ENCODE data around the gene BMI1.
A peak's percentile ranks its signal among the peaks of the same experiment; 100 is the strongest.

Gene BMI1

DNA sequence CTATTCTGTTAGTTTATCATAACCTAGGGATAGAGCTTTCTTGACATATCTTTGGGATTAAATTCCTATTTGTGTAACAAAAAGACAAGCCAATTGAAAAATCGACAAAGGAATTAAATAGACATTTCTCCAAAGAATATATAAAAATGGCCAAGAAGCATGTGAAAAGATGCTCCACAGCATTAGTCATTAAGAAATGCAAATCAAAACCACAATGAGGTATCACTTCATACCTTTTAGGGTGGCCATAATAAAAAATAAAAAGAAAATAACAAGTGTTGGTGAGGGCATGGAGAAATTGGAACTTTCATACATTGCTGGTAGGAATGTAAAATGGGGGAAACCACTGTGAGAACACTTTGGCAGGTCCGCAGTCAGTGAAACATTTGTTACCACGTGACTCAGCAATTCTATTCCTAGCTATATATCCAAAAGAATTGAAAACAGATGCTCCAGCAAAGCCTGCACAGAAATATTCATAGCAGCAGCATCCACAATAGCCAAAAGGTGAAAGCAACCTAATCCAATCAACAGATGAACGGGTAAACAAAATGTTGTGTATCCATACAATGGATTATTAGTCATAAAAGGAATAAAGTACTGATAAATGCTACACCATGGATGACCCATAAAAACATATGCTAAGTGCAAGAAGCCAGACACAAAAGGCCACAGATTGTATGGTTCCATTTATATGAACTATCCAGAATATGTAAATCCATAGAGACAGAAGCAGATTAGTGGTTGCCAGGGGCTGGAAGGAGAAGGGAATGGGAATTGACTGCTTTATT is 44.9 kb downstream of the BMI1 start:
- peaks cover 42% of the 10 kb centered on the region for H3K4me1 Mint-ChIP-seq
- peaks cover 3% of the 10 kb centered on the region for H3K36me3 Mint-ChIP-seq
- H3K27ac Mint-ChIP-seq: peak overlapping the region; percentile 92
- H3K4me3 Mint-ChIP-seq: no peak overlapping the region
- H3K9me3 Mint-ChIP-seq: no peaks in the 10 kb centered on the region
- H3K27me3 Mint-ChIP-seq: peaks cover 3% of the 10 kb centered on the region

DNA sequence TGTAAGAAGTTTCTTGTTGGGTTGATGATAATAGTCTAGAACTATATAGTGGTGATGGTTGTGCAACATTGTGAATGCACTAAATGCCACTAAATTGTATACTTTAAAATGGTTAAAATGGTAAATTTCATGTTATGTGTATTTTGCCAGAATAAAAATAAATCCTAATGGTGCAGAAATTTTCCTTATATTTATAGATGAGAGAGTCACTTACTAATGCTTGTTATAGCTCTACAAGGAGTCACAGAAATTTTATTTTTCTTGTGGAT is 45.5 kb downstream of the BMI1 start:
- Mint-ChIP-seq H3K4me1 (peaks cover 42% of the 10 kb centered on the region), H3K27ac (no peak overlapping the region), H3K27me3 (peaks cover 3% of the 10 kb centered on the region), H3K36me3 (peaks cover 3% of the 10 kb centered on the region), H3K4me3 (no peak overlapping the region), H3K9me3 (no peaks in the 10 kb centered on the region)

DNA sequence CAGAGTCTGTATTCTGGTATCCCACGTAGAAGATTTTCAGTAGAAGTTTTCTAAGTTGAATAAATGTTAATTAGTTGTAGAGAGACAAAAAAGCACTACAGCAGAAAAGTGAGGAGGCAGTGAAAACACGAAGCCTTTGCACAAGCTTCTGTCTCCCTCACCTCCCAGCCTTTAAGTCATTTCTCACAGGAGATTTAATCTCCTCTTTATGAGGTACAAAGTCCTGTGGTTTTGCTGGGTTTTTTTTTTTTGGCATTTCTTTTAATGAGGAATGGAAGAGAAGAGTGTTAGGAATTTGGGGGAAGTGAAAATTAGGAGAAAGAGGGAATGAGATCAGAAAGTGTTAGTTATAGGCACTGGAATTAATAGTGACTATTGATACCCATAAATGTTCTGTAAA is 45.9 kb downstream of the BMI1 start:
- H3K4me3 Mint-ChIP-seq: peak overlapping the region; percentile 23
- H3K27ac Mint-ChIP-seq: peak overlapping the region; percentile 17
- H3K4me1 Mint-ChIP-seq: peaks cover 42% of the 10 kb centered on the region
- H3K27me3 Mint-ChIP-seq: peaks cover 3% of the 10 kb centered on the region
- no peaks in the 10 kb centered on the region for H3K9me3 Mint-ChIP-seq
- H3K36me3 Mint-ChIP-seq: peaks cover 3% of the 10 kb centered on the region

DNA sequence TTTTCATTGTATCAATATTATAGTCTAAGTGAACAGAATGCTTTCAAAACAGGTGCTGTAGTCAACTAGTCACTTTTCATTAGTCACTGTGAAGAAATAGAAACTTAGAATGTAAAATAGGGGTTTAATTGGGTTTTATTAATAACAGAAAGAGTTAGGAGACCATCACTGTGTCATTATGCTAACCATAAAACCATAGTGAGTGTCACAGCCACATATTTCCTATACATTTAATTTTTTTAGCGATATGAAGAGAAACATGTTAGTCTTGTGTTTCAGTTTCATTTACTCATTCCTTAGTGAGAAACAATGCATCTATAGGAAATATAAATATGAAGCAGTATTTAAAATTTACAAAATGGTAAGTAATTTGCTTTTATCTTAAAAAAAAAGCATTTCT is 46.6 kb downstream of the BMI1 start:
- Mint-ChIP-seq H3K9me3 (no peaks in the 10 kb centered on the region), H3K27me3 (peaks cover 3% of the 10 kb centered on the region), H3K4me1 (peaks cover 42% of the 10 kb centered on the region), H3K4me3 (no peak overlapping the region), H3K36me3 (peaks cover 3% of the 10 kb centered on the region), H3K27ac (peak overlapping the region; percentile 3)

DNA sequence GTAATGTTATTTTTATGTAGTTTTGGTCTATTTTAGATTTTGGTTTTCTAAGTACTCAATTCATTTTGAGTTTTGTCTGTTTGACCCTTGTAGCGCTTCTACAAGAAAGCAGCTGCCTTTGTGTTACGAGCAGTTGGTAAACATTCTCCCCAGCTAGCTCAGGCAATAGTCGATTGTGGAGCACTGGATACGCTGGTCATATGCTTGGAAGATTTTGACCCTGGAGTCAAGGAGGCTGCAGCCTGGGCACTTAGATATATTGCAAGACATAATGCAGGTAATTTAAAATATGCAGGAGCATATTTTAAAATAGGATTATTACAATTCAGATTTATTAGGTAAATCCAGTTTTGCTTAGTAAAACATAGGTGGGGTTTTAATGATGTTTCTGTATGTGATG is 47.5 kb downstream of the BMI1 start:
- H3K36me3 Mint-ChIP-seq: peaks cover 4% of the 10 kb centered on the region
- no peak overlapping the region for H3K27ac Mint-ChIP-seq
- no peak overlapping the region for H3K4me3 Mint-ChIP-seq
- H3K27me3 Mint-ChIP-seq: peaks cover 3% of the 10 kb centered on the region
- no peaks in the 10 kb centered on the region for H3K9me3 Mint-ChIP-seq
- peaks cover 40% of the 10 kb centered on the region for H3K4me1 Mint-ChIP-seq

DNA sequence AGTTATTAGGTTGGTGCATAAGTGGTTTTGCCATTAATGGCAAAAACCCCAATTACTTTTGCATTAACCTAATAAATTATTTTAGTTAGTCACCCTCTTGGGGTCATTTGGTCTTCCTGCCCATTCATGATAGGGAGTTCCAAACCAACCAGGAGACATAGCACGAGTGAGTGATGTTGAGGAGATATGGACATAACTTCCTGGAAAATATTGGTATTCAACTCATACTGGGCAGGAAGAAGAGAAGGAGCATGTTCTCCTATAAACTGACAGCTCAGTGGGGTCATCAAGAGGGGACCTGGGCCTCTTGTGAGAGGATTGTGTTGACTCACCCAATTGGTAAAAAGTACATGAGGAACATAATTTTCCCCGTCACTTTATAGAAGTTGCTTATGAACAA is 48.1 kb downstream of the BMI1 start:
- no peaks in the 10 kb centered on the region for H3K9me3 Mint-ChIP-seq
- H3K4me1 Mint-ChIP-seq: peaks cover 38% of the 10 kb centered on the region
- H3K36me3 Mint-ChIP-seq: peaks cover 4% of the 10 kb centered on the region
- H3K27ac Mint-ChIP-seq: no peak overlapping the region
- H3K27me3 Mint-ChIP-seq: peaks cover 3% of the 10 kb centered on the region
- H3K4me3 Mint-ChIP-seq: no peak overlapping the region

DNA sequence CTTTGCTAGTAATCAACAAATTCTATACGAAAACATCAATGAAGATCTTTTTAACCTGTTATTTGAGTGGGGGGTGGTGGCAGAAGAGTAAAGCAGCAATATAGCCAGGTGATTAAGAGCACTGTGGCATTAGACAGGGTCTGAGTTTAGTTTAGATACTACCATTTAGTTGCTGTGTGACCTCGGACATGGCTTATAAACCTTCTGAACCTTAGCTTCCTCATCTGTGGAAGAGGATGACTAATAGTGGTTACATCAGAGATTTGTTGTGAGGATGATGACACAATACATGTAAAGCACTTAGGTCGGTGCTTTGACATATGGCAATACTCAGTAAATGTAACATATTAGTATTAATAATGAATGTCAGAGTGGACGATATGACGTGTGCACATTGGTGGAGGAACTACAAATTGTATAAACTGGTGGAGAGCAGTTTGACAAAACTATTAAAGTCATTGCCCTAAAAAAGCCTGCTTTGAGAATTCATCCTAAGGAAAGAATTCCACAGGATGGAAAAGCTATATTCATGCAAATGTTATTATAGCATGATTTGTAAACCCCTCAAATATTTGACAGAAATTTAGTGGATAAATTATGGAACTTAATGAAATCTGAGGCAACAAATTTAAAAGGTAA is 48.7 kb downstream of the BMI1 start:
- no peak overlapping the region for H3K27ac Mint-ChIP-seq
- peaks cover 3% of the 10 kb centered on the region for H3K27me3 Mint-ChIP-seq
- no peaks in the 10 kb centered on the region for H3K9me3 Mint-ChIP-seq
- peaks cover 38% of the 10 kb centered on the region for H3K4me1 Mint-ChIP-seq
- H3K4me3 Mint-ChIP-seq: no peak overlapping the region
- H3K36me3 Mint-ChIP-seq: peaks cover 4% of the 10 kb centered on the region

DNA sequence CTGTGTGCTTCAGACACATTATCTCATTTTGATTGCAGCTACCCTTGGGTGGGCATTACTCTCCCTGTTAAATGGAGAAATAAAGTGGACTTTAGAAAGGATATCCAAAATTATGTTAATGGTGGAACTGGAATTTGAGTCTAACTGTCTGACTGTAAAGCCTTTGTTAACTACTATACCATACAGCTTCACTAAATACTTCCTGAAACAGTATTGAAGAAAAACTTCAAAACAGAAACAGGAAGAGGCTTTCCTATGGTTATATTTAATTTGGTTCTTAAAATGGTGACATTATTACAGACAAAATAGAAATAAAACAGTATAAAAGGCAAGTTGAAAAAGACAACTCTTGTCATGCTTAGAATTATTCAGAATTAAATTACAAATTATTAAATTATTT is 49.4 kb downstream of the BMI1 start:
- Mint-ChIP-seq H3K27me3 (peaks cover 1% of the 10 kb centered on the region), H3K4me1 (peaks cover 34% of the 10 kb centered on the region), H3K27ac (no peak overlapping the region), H3K36me3 (peaks cover 4% of the 10 kb centered on the region), H3K9me3 (no peaks in the 10 kb centered on the region), H3K4me3 (no peak overlapping the region)

DNA sequence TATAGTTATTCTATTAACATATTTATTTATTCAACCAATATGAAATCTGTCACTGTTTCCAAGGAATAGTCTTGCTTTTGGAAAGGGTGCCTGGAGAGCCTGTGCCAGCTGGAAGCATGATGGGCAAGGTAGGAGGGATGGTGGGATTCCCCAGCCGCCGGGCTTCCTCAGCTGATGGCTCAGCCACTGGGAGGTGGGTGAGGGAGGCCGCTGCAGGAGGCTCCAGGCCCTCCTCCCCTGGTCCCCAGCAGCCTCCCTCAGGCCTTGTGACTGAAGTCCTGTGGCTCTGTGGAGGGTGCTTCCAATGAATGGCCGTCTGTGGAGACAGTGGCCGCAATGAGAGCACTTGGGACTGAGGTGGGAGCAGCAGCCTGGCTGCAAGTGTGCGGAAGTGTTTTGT is 51.4 kb downstream of the BMI1 start:
- Mint-ChIP-seq H3K4me1 (peaks cover 18% of the 10 kb centered on the region), H3K27me3 (no peaks in the 10 kb centered on the region)

DNA sequence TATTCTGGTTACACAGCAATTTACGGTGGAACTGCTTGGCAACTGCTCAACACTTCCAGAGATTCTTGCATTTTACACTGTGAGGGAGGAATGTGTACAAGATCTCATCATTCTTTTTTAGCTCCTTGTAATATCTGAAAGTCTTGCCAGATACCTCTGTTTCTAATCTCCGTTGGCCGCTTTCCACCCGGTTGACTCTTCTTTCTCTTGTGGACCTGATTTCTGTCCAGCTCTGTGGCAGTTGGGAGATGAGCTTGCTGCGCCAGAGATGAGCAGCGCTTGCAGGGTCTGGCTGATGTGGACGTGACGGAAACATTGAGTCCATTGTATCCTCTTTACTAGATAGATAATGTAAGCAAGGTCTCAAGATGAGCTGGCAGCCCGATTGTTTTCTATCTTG is 52.0 kb downstream of the BMI1 start:
- Mint-ChIP-seq H3K4me3 (no peak overlapping the region), H3K36me3 (peaks cover 1% of the 10 kb centered on the region), H3K27ac (no peak overlapping the region), H3K27me3 (no peaks in the 10 kb centered on the region), H3K9me3 (no peaks in the 10 kb centered on the region), H3K4me1 (peaks cover 12% of the 10 kb centered on the region)

More for the DNA sequence above, 51.4 kb downstream of the BMI1 start:
- Mint-ChIP-seq H3K9me3 (no peaks in the 10 kb centered on the region), H3K27ac (no peak overlapping the region), H3K36me3 (peaks cover 1% of the 10 kb centered on the region), H3K4me3 (no peak overlapping the region)

DNA sequence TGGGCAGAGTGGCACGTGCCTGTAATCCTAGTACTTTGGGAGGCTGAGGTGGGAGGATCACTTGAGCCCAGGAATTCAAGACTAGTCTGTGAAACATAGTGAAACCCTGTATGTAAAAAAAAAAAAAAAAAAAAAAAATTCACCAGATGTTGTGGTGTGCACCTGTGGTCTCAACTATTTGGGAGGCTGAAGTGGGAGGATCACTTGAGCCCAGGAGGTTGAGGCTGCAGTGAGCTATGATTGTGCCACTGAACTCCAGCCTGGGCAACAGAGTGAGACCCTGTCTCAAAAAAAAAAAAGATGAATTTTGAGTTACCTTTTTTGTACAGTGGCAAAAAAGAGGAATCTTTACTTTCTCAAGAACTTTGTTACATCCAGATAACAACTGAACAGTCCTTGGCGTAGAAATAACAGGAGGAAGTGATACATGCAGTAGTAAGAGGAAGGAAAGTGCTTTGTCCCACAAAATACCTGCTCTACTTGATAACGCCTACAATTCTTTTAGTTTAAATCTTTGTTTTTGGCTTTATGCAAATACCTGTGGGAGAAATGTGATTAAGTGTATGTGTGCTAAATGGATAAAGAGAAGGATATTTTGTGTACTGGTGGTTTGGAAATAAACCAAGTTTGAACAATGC is 53.7 kb downstream of the BMI1 start:
- Mint-ChIP-seq H3K4me3 (no peak overlapping the region), H3K27ac (no peak overlapping the region), H3K27me3 (no peaks in the 10 kb centered on the region), H3K4me1 (peaks cover 20% of the 10 kb centered on the region), H3K36me3 (peaks cover 1% of the 10 kb centered on the region), H3K9me3 (no peaks in the 10 kb centered on the region)

DNA sequence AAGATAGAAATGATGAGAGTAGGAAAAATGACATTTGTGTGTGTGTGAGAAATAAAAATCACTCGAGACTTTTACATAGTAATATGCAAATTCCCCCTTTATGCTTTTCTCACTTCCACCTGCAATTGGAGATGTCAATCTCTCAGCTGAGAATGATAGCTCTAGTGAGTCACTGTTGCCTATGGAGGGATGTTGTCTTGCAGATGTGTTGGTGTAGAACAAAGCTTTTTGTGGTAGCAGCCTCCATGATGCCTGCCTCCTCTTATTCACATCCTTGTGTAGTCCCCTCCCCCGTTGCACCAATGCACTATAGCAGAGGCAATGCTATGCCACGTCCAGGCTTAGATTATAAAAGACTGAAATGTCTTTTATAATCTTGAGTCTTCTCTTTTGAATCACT is 58.2 kb downstream of the BMI1 start:
- no peaks in the 10 kb centered on the region for H3K36me3 Mint-ChIP-seq
- peaks cover 15% of the 10 kb centered on the region for H3K4me1 Mint-ChIP-seq
- no peaks in the 10 kb centered on the region for H3K9me3 Mint-ChIP-seq
- H3K4me3 Mint-ChIP-seq: peak overlapping the region; percentile 37
- H3K27me3 Mint-ChIP-seq: no peaks in the 10 kb centered on the region
- H3K27ac Mint-ChIP-seq: peak overlapping the region; percentile 87

Measured in activated naive CD4-positive, alpha-beta T cell treated with anti-CD3 and anti-CD28 coated beads, Interleukin-2, amount 50 U/mL, for 24 hours (primary cell).